K562 (cell line): ENCODE measurements around the gene ZKSCAN4. TPM values are rescaled to one million over a fixed set of nuclear protein-coding genes. Genes with fewer than 3 reads are reported as not detected.
A peak's percentile ranks its signal among the peaks of the same experiment; 100 is the strongest.

Source experiments
- ATAC-seq: fragments of 200-7000 bp; cut with Tn5 transposase; 3 replicates; pipeline ENCODE4 v1.9.1; 2020; ENCODE audit warnings: moderate library complexity
- BruUV-seq: library from RNA; stranded (reverse); fragments of 400-500 nt; replicated peaks from 2 replicates; lab custom pipeline; 2021; lab: Mats Ljungman, UMichigan
- CTCF ChIA-PET: fragments of 300-600 bp; formaldehyde crosslinking; extraction: SDS; loops from one replicate; lab custom pipeline; 2021; ENCODE audit warnings: low intra/inter-chr PET ratio; lab: Yijun Ruan, JAX
- POLR2A ChIA-PET: fragments of 300-600, 350-650 bp; sonication (Branson Sonifier 250); formaldehyde crosslinking; extraction: SDS; loops from one replicate; lab custom pipeline; 2021; ENCODE audit warnings: antibody characterized with exemption, inconsistent platforms; lab: Yijun Ruan, JAX
- DNase-seq, 4 experiments: peaks; one replicate each; pipeline versions ENCODE4 v3.0.0 to v3.0.0-alpha.2; 2011 to 2018; ENCODE audit warnings: low spot score in 3 of 4, mixed read lengths in 3 of 4; ENCODE audit errors: extremely low read depth in 1 of 4
- FAIRE-seq: peaks from 2 replicates; lab custom pipeline; 2011; peaks lifted over from hg19 to GRCh38; lab: Jason Lieb, UNC
- H2AFZ ChIP-seq: 2 replicates; pipeline ENCODE4 v1.6.0; 2011; ENCODE audit warnings: low read depth, low read length, control low read depth, inconsistent platforms
- H3K27ac ChIP-seq: fragments of 200-600 bp; 3 replicates; pipeline ENCODE4 v1.8.0; 2011; ENCODE audit warnings: low read depth, mild to moderate bottlenecking, control low read depth, inconsistent platforms, low read length, moderate library complexity, mixed read lengths; ENCODE audit errors: extremely low read depth
- H3K27me3 ChIP-seq, 2 experiments: fragments of 300-600 bp in 1 of 2; 2 replicates in 1 of 2; 3 replicates in 1 of 2; pipeline versions ENCODE4 v1.6.0 to v1.8.0; 2011; ENCODE audit warnings: inconsistent platforms in 2 of 2, low read length in 2 of 2, mild to moderate bottlenecking in 1 of 2, mixed read lengths in 1 of 2, moderate library complexity in 1 of 2; ENCODE audit not compliant: control insufficient read depth in 2 of 2, insufficient read depth in 2 of 2
- H3K36me3 ChIP-seq: fragments of 300-600 bp; 3 replicates; pipeline ENCODE4 v1.8.0; 2011; ENCODE audit warnings: mild to moderate bottlenecking, low read length, inconsistent platforms; ENCODE audit not compliant: control insufficient read depth, insufficient read depth
- H3K4me1 ChIP-seq, 2 experiments: fragments of 200-600 bp in 1 of 2; replicated peaks in 1 of 2; 2 replicates in 1 of 2; 3 replicates in 1 of 2; pipeline versions ENCODE4 v1.5.1 to v1.8.0; 2011; ENCODE audit warnings: inconsistent platforms in 2 of 2, low read length in 2 of 2, mild to moderate bottlenecking in 1 of 2, mixed read lengths in 1 of 2, moderate library complexity in 1 of 2; ENCODE audit not compliant: control insufficient read depth in 2 of 2, insufficient read depth in 2 of 2
- H3K4me2 ChIP-seq: 2 replicates; pipeline ENCODE4 v1.6.1; 2011; ENCODE audit warnings: low read length, control low read depth, inconsistent platforms, mixed read lengths; ENCODE audit not compliant: insufficient read depth
- H3K4me3 ChIP-seq: fragments of 200-600 bp; sonication (generic), shearing (Covaris generic); 2 replicates; pipeline ENCODE4 v1.5.1; 2016; ENCODE audit warnings: control low read depth, inconsistent platforms
- H3K79me2 ChIP-seq: fragments of 200-600 bp; 3 replicates; pipeline ENCODE4 v1.8.0; 2011; ENCODE audit warnings: low read length, inconsistent platforms; ENCODE audit not compliant: control insufficient read depth, insufficient read depth
- H3K9ac ChIP-seq, 2 experiments: 2 replicates each; pipeline versions ENCODE4 v1.6.0 to v1.6.1; 2011; ENCODE audit warnings: low read depth in 2 of 2, low read length in 2 of 2, control low read depth in 1 of 2, inconsistent platforms in 1 of 2, mild to moderate bottlenecking in 1 of 2, mixed read lengths in 1 of 2; ENCODE audit not compliant: insufficient read depth in 1 of 2
- H3K9me1 ChIP-seq: one replicate; pipeline ENCODE4 v1.6.0; 2011; ENCODE audit warnings: inconsistent platforms, mild to moderate bottlenecking, low read length, moderate library complexity; ENCODE audit not compliant: control insufficient read depth, insufficient read depth
- H3K9me3 ChIP-seq: replicated peaks from 2 replicates; pipeline ENCODE4 v1.5.1; 2011; ENCODE audit warnings: low read depth, low read length, inconsistent platforms; ENCODE audit not compliant: control insufficient read depth, insufficient read depth
- H4K20me1 ChIP-seq: replicated peaks from 2 replicates; pipeline ENCODE4 v1.6.1; 2011; ENCODE audit warnings: low read length, inconsistent platforms, mixed read lengths; ENCODE audit not compliant: control insufficient read depth, insufficient read depth
- ASH1L ChIP-seq: fragments of 450-650 bp; IDR thresholded peaks from 2 replicates; pipeline ENCODE4 v1.6.1; 2018; ENCODE audit warnings: borderline replicate concordance, mild to moderate bottlenecking, low read depth; ENCODE audit not compliant: partially characterized antibody
- CAMTA2 ChIP-seq: fragments of 250-450 bp; sonication (Bioruptor Pico); conservative IDR thresholded peaks from 2 replicates; pipeline ENCODE4 v1.5.1; 2022
- E2F3 ChIP-seq: fragments of 250-450 bp; sonication (Bioruptor Pico); IDR thresholded peaks from 2 replicates; pipeline ENCODE4 v1.4.0; 2020; ENCODE audit warnings: mild to moderate bottlenecking
- ELF2 ChIP-seq: fragments of 250-450 bp; sonication (Bioruptor Pico); IDR thresholded peaks from 2 replicates; pipeline ENCODE4 v1.5.0; 2021; ENCODE audit warnings: mild to moderate bottlenecking
- IRF2 ChIP-seq: sonication (generic); formaldehyde crosslinking; IDR thresholded peaks from 2 replicates; pipeline ENCODE4 v1.8.1; 2022; ENCODE audit warnings: mild to moderate bottlenecking, missing genetic modification reagents
- PCBP1 ChIP-seq: fragments of 200-400 bp; formaldehyde crosslinking; IDR thresholded peaks from 2 replicates; pipeline ENCODE4 v1.6.1; 2018; ENCODE audit warnings: mild to moderate bottlenecking, low read depth, low read length; ENCODE audit not compliant: poor library complexity, severe bottlenecking
- RBM25 ChIP-seq: fragments of 200-400 bp; formaldehyde crosslinking; IDR thresholded peaks from 2 replicates; pipeline ENCODE4 v1.6.1; 2018; ENCODE audit warnings: low read length, low read depth, moderate library complexity; ENCODE audit not compliant: severe bottlenecking
- RNF219 ChIP-seq: fragments of 250-450 bp; sonication (Bioruptor Pico); IDR thresholded peaks from 2 replicates; pipeline ENCODE4 v1.5.0; 2022; ENCODE audit warnings: mild to moderate bottlenecking
- RUNX1 ChIP-seq: sonication (generic); IDR thresholded peaks from 2 replicates; pipeline ENCODE4 v1.6.1; 2016; ENCODE audit warnings: antibody characterized with exemption, low read depth
- TFAP4 ChIP-seq: sonication (generic); formaldehyde crosslinking; IDR thresholded peaks from 2 replicates; pipeline ENCODE4 v1.8.0; 2022; ENCODE audit warnings: missing genetic modification reagents, mild to moderate bottlenecking, moderate library complexity, borderline replicate concordance
- ZNF133 ChIP-seq: fragments of 250-450 bp; sonication (Bioruptor Pico); IDR thresholded peaks from 2 replicates; pipeline ENCODE4 v1.4.0; 2020; ENCODE audit warnings: mild to moderate bottlenecking
- ZNF146 ChIP-seq: IDR thresholded peaks from one replicate; pipeline ENCODE4 v1.6.1; 2018; ENCODE audit warnings: missing compliant biosample characterization; ENCODE audit not compliant: unreplicated experiment
- WGBS: fragments of 100-300 bp; shearing (Covaris generic); methylation state at CpG from one replicate; pipeline ENCODE4 v1.1.6; 2016; ENCODE audit warnings: low coverage, mixed read lengths; ENCODE audit not compliant: insufficient coverage; ENCODE audit errors: missing lambda C conversion rate; 5-methylcytosine and 5-hydroxymethylcytosine counted together
- in situ Hi-C: fragments of 300-500 bp; cut with MboI; formaldehyde crosslinking; loops from 4 replicates; pipeline ENCODE4 v1.15.0; 2018; ENCODE audit warnings: inconsistent platforms, mixed read lengths
- intact Hi-C: fragments of 100-400 bp; cut with micrococcal nuclease; formaldehyde crosslinking; loops from 2 replicates; pipeline ENCODE4 v1.14.2; 2022
- polyA plus RNA-seq, 8 experiments: library from polyadenylated mRNA; depleted of rRNA in 4 of 8; stranded (reverse) in 5 of 8; unstranded in 3 of 8; fragments of >200 nt; fragmentation: Nextera tagmentation in 2 of 8; fragmentation: Illumina TruSeq in 1 of 8; extraction: Ambion mirVana in 2 of 8; extraction: Trizol in 1 of 8; gene quantifications; 2 replicates each; pipeline versions ENCODE4 v1.2.1 to v1.2.3, GENCODE V29; 2011 to 2014; ENCODE audit warnings: inconsistent platforms in 1 of 8, missing spikeins in 1 of 8
- total RNA-seq, 7 experiments: library from RNA; depleted of rRNA in 6 of 7; stranded (reverse); fragments of >200 nt in 6 of 7; fragmentation: Illumina TruSeq in 2 of 7; extraction: Trizol in 2 of 7; gene quantifications; 2 replicates each; pipeline versions ENCODE4 v1.2.1 to v1.2.3, GENCODE V29; 2011 to 2021; ENCODE audit warnings: low replicate concordance in 1 of 7
- TF ChIP-seq, protein P1 (sequence below): fragments of 450-650 bp; formaldehyde crosslinking; IDR thresholded peaks from 2 replicates; pipeline ENCODE4 v1.4.0; 2020; ENCODE audit warnings: mild to moderate bottlenecking, mixed read lengths
- TF ChIP-seq, protein P2 (sequence below): fragments of 250-450 bp; sonication (Bioruptor Pico); IDR thresholded peaks from 2 replicates; pipeline ENCODE4 v1.5.0; 2021

ZKSCAN4 gene
- total and polyA plus RNA-seq, 9 of the 15 experiments (the other 6 are each of a cell fraction or from before 2014, with no cell fraction given), result 1.2 to 5.3 (median 4.7) TPM

- Histone ChIP-seq H3K4me3 (no peak overlapping the region), H3K79me2 (peaks cover 2% of the 10 kb centered on the region; the same call in 2 of the 3 replicates), H3K9ac (no peak overlapping the region), H2AFZ (no peak overlapping the region), H3K27ac (no peak overlapping the region), H3K4me1 (peaks cover 10 to 18% of the 10 kb centered on the region in 2 experiments), H3K27me3 (no peaks in the 10 kb centered on the region), H3K9me1 (no peaks in the 10 kb centered on the region), H3K36me3 (no peaks in the 10 kb centered on the region), H4K20me1 (no peaks in the 10 kb centered on the region), H3K9me3 (0 out of 2 replicates have a peak, but pooled peaks cover 2% of the 10 kb centered on the region), H3K4me2 (no peak overlapping the region)
- no peak for DNase-seq
- intact Hi-C loops, result no loop called here
- in situ Hi-C loops, result no loop called here
- 0% methylated on average over 1 of the region's 1 CpG for WGBS
- POLR2A ChIA-PET, result no interaction called here
- FAIRE-seq, result no peak
- TF ChIP-seq RUNX1 (no peak), ASH1L (no peak), ZNF133 (CRISPR knock-in tag) (no peak), PCBP1 (no peak), RBM25 (peak; percentile 15), E2F3 (CRISPR knock-in tag) (no peak), CAMTA2 (CRISPR knock-in tag) (no peak), IRF2 (CRISPR knock-in tag) (no peak), ELF2 (CRISPR knock-in tag) (no peak), ZNF146 (peak; percentile 68), TFAP4 (no peak), RNF219 (no peak)
- TF ChIP-seq, protein P1, sequence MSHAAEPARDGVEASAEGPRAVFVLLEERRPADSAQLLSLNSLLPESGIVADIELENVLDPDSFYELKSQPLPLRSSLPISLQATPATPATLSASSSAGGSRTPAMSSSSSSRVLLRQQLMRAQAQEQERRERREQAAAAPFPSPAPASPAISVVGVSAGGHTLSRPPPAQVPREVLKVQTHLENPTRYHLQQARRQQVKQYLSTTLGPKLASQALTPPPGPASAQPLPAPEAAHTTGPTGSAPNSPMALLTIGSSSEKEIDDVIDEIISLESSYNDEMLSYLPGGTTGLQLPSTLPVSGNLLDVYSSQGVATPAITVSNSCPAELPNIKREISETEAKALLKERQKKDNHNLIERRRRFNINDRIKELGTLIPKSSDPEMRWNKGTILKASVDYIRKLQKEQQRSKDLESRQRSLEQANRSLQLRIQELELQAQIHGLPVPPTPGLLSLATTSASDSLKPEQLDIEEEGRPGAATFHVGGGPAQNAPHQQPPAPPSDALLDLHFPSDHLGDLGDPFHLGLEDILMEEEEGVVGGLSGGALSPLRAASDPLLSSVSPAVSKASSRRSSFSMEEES, result no peak
- TF ChIP-seq, protein P2, sequence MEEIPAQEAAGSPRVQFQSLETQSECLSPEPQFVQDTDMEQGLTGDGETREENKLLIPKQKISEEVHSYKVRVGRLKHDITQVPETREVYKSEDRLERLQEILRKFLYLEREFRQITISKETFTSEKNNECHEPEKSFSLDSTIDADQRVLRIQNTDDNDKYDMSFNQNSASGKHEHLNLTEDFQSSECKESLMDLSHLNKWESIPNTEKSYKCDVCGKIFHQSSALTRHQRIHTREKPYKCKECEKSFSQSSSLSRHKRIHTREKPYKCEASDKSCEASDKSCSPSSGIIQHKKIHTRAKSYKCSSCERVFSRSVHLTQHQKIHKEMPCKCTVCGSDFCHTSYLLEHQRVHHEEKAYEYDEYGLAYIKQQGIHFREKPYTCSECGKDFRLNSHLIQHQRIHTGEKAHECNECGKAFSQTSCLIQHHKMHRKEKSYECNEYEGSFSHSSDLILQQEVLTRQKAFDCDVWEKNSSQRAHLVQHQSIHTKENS (CRISPR knock-in tag), result no peak
- no peak for ATAC-seq
- no TSS peak for BruUV-seq
- CTCF ChIA-PET, result no interaction called here
Measured at GRCh38 chr6:28257042-28257441, 5.0 kb upstream of the ZKSCAN4 start.
